D721Med (cell line): ENCODE results near the gene PON3.

Experiments
- DNase-seq: peaks from one replicate; pipeline ENCODE4 v3.0.0; 2011; ENCODE audit warnings: low spot score; ENCODE audit not compliant: insufficient read length
- FAIRE-seq: peaks from 2 replicates; lab custom pipeline; 2011; peaks lifted over from hg19 to GRCh38; lab: Jason Lieb, UNC
- CTCF ChIP-seq: IDR thresholded peaks from 2 replicates; pipeline ENCODE4 v1.5.1; 2012; ENCODE audit warnings: mild to moderate bottlenecking, control low read depth; ENCODE audit not compliant: insufficient read depth; ENCODE audit errors: missing control alignments

Gene PON3

GRCh38 chr7:95396136-95397032 is at the start of gene PON3:
TSS of gene PON3 (minus strand) at chr7:95396375. CDS start at chr7:95396350, 25 bp downstream.
- FAIRE-seq (no peak), DNase-seq (no peak)
- no peak for TF ChIP-seq CTCF

- no peak for TF ChIP-seq CTCF
- no peak for FAIRE-seq
- DNase-seq = no peak
Measured at GRCh38 chr7:95444796-95445195, 48.6 kb upstream of the PON3 start.

GRCh38 chr7:95441042-95441823 is 45.1 kb upstream of the PON3 start:
- DNase-seq = no peak
- no peak for TF ChIP-seq CTCF
- no peak for FAIRE-seq

GRCh38 chr7:95440394-95441038 is 44.3 kb upstream of the PON3 start:
- DNase-seq = no peak
- TF ChIP-seq CTCF = no peak
- no peak for FAIRE-seq

- no peak for FAIRE-seq
- no peak for DNase-seq
- no peak for TF ChIP-seq CTCF
Measured at GRCh38 chr7:95436407-95436806, 40.2 kb upstream of the PON3 start.

- FAIRE-seq (no peak), DNase-seq (no peak)
- no peak for TF ChIP-seq CTCF
Measured at GRCh38 chr7:95435422-95435780, 39.2 kb upstream of the PON3 start.
